ENCODE data around the gene RALGAPA2.

The RALGAPA2 gene

GRCh38 chr20:20353576-20353975 lies 358.9 kb downstream of the RALGAPA2 start:
- DNase-seq (ENCODE audit: low read depth, low spot score), result no peak
- no peaks in the 10 kb centered on the region for H3K36me3 ChIP-seq (ENCODE audit: insufficient read depth, insufficient read length, low read length)
- no peaks in the 10 kb centered on the region for H3K9me3 ChIP-seq (ENCODE audit: insufficient read depth, low read length)
- no peak for TF ChIP-seq ZNF274 (IDR thresholded peaks at IDR 0.05; ENCODE audit: low read depth, low read length)
- TF ChIP-seq SUZ12 (IDR thresholded peaks at IDR 0.05; ENCODE audit: extremely low read depth, insufficient read depth, insufficient read length), result no peak
- no peak for TF ChIP-seq YY1 (IDR thresholded peaks at IDR 0.05; ENCODE audit: insufficient read depth, insufficient read length)
- no peak overlapping the region for H3K4me3 ChIP-seq (ENCODE audit: insufficient read length, low read depth)
- no peaks in the 10 kb centered on the region for H3K27me3 ChIP-seq (ENCODE audit: insufficient read depth, insufficient read length)
- H3K9ac ChIP-seq (ENCODE audit: insufficient read length, low read depth), result no peak overlapping the region
- H3K4me1 ChIP-seq (ENCODE audit: insufficient read depth, insufficient read length), result no peaks in the 10 kb centered on the region

GRCh38 chr20:20344476-20344875 lies 368.0 kb downstream of the RALGAPA2 start:
- no peaks in the 10 kb centered on the region; the same call in 1 of the 2 replicates for H3K9me3 ChIP-seq (ENCODE audit: insufficient read depth, low read length)
- no peaks in the 10 kb centered on the region for H3K36me3 ChIP-seq (ENCODE audit: insufficient read depth, insufficient read length, low read length)
- no peaks in the 10 kb centered on the region for H3K27me3 ChIP-seq (ENCODE audit: insufficient read depth, insufficient read length)
- no peak for DNase-seq (ENCODE audit: low read depth, low spot score)
- no peak overlapping the region for H3K9ac ChIP-seq (ENCODE audit: insufficient read length, low read depth)
- H3K4me1 ChIP-seq (ENCODE audit: insufficient read depth, insufficient read length), result no peaks in the 10 kb centered on the region
- TF ChIP-seq YY1 (IDR thresholded peaks at IDR 0.05; ENCODE audit: insufficient read depth, insufficient read length) (no peak), ZNF274 (IDR thresholded peaks at IDR 0.05; ENCODE audit: low read depth, low read length) (no peak), SUZ12 (IDR thresholded peaks at IDR 0.05; ENCODE audit: extremely low read depth, insufficient read depth, insufficient read length) (no peak)
- no peak overlapping the region for H3K4me3 ChIP-seq (ENCODE audit: insufficient read length, low read depth)

- Histone ChIP-seq H3K36me3 (ENCODE audit: insufficient read depth, insufficient read length, low read length) (no peaks in the 10 kb centered on the region), H3K9ac (ENCODE audit: insufficient read length, low read depth) (no peak overlapping the region), H3K27me3 (ENCODE audit: insufficient read depth, insufficient read length) (no peaks in the 10 kb centered on the region), H3K4me3 (ENCODE audit: insufficient read length, low read depth) (no peak overlapping the region), H3K4me1 (ENCODE audit: insufficient read depth, insufficient read length) (no peaks in the 10 kb centered on the region), H3K9me3 (ENCODE audit: insufficient read depth, low read length) (no peaks in the 10 kb centered on the region; the same call in 1 of the 2 replicates)
- TF ChIP-seq ZNF274 (IDR thresholded peaks at IDR 0.05; ENCODE audit: low read depth, low read length) (no peak), YY1 (IDR thresholded peaks at IDR 0.05; ENCODE audit: insufficient read depth, insufficient read length) (no peak)
- no peak for DNase-seq (ENCODE audit: low read depth, low spot score)
Measured at GRCh38 chr20:20343932-20344331, 368.5 kb downstream of the RALGAPA2 start.

All from NT2/D1 (cell line).